Vagina (tissue), 2 donors: ENCODE results near the gene MLANA. TPM values are rescaled to one million over a fixed set of nuclear protein-coding genes. Genes with fewer than 3 reads are reported as not detected.

Source experiments
- DNase-seq, 2 donors: peaks; one replicate each; pipeline ENCODE4 v3.0.0-alpha.2; 2017; ENCODE audit errors: extremely low spot score in 2 of 2
- H3K27ac ChIP-seq: fragments of 200-600 bp; sonication (generic); one replicate; pipeline ENCODE4 v1.5.1; 2019
- H3K27me3 ChIP-seq: fragments of 200-600 bp; sonication (generic); one replicate; pipeline ENCODE4 v1.5.1; 2019
- H3K36me3 ChIP-seq, 2 donors: fragments of 200-600 bp; sonication (generic); one replicate each; pipeline ENCODE4 v1.5.1; 2017 to 2019
- H3K4me1 ChIP-seq: fragments of 200-600 bp; sonication (generic); one replicate; pipeline ENCODE4 v1.5.1; 2019
- H3K4me3 ChIP-seq, 2 donors: fragments of 200-600 bp; sonication (generic); 1 replicate in 1 of 2; 2 replicates in 1 of 2; pipeline ENCODE4 v1.5.1; 2016 to 2019
- H3K9me3 ChIP-seq: fragments of 200-600 bp; sonication (generic); one replicate; pipeline ENCODE4 v1.5.1; 2019
- POLR2A ChIP-seq, 2 donors: fragments of 450-650 bp; IDR thresholded peaks; one replicate each; pipeline ENCODE4 v1.6.1; 2017; ENCODE audit warnings: antibody characterized with exemption in 2 of 2, mild to moderate bottlenecking in 2 of 2, moderate library complexity in 2 of 2
- POLR2AphosphoS5 ChIP-seq, 2 donors: sonication (generic); formaldehyde crosslinking; IDR thresholded peaks; one replicate each; pipeline ENCODE4 v1.9.0; 2017; ENCODE audit warnings: antibody characterized with exemption in 2 of 2, mild to moderate bottlenecking in 2 of 2, low read depth in 1 of 2; ENCODE audit not compliant: insufficient read depth in 1 of 2
- intact Hi-C: fragments of 100-400 bp; cut with DNase I; formaldehyde crosslinking; loops from one replicate; pipeline ENCODE4 v1.15.1; 2023
- total RNA-seq: library from RNA; depleted of rRNA; stranded (reverse); fragments of >200 nt; gene quantifications from one replicate; pipeline ENCODE4 v1.2.3, GENCODE V29; 2016
- TF ChIP-seq, protein P1 (sequence below), 3 experiments: fragments of 450-650 bp in 2 of 3; fragments of 200-600 bp in 1 of 3; sonication (generic) in 1 of 3; IDR thresholded peaks; one replicate each; pipeline ENCODE4 v1.5.1; 2017 to 2019; ENCODE audit warnings: antibody characterized with exemption in 3 of 3, mild to moderate bottlenecking in 2 of 3, moderate library complexity in 2 of 3

MLANA gene
- total RNA-seq, 1 donor from 2014 or later: not detected

GRCh38 chr9:5938449-5938848, 47.8 kb downstream of the MLANA start:
- DNase-seq: no peak
- Histone ChIP-seq H3K9me3 (no peaks in the 10 kb centered on the region), H3K27ac (no peak overlapping the region), H3K4me3 (no peak overlapping the region), H3K4me1 (no peaks in the 10 kb centered on the region), H3K36me3 (peaks cover 0 to 3% of the 10 kb centered on the region in 2 donors), H3K27me3 (no peaks in the 10 kb centered on the region)
- TF ChIP-seq, protein P1, sequence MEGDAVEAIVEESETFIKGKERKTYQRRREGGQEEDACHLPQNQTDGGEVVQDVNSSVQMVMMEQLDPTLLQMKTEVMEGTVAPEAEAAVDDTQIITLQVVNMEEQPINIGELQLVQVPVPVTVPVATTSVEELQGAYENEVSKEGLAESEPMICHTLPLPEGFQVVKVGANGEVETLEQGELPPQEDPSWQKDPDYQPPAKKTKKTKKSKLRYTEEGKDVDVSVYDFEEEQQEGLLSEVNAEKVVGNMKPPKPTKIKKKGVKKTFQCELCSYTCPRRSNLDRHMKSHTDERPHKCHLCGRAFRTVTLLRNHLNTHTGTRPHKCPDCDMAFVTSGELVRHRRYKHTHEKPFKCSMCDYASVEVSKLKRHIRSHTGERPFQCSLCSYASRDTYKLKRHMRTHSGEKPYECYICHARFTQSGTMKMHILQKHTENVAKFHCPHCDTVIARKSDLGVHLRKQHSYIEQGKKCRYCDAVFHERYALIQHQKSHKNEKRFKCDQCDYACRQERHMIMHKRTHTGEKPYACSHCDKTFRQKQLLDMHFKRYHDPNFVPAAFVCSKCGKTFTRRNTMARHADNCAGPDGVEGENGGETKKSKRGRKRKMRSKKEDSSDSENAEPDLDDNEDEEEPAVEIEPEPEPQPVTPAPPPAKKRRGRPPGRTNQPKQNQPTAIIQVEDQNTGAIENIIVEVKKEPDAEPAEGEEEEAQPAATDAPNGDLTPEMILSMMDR (IDR thresholded peaks at IDR 0.05): no peak
- TF ChIP-seq POLR2A (IDR thresholded peaks at IDR 0.05) (no peak), POLR2AphosphoS5 (IDR thresholded peaks at IDR 0.05; ENCODE audit: insufficient read depth in 1 of 2, low read depth in 1 of 2) (no peak)
- intact Hi-C loops: no loop called here

GRCh38 chr9:5939530-5939929, 48.8 kb downstream of the MLANA start:
- Histone ChIP-seq H3K27me3 (no peaks in the 10 kb centered on the region), H3K4me1 (no peaks in the 10 kb centered on the region), H3K27ac (no peak overlapping the region), H3K36me3 (no peaks in the 10 kb centered on the region), H3K4me3 (no peak overlapping the region), H3K9me3 (no peaks in the 10 kb centered on the region)
- intact Hi-C loops: no loop called here
- no peak for TF ChIP-seq POLR2A (IDR thresholded peaks at IDR 0.05)
- TF ChIP-seq POLR2AphosphoS5 (IDR thresholded peaks at IDR 0.05; ENCODE audit: insufficient read depth in 1 of 2, low read depth in 1 of 2): no peak
- TF ChIP-seq, protein P1 (IDR thresholded peaks at IDR 0.05): no peak
- no peak for DNase-seq

GRCh38 chr9:5941214-5941613, 50.5 kb downstream of the MLANA start:
- intact Hi-C loops: no loop called here
- TF ChIP-seq POLR2A (IDR thresholded peaks at IDR 0.05) (no peak), POLR2AphosphoS5 (IDR thresholded peaks at IDR 0.05; ENCODE audit: insufficient read depth in 1 of 2, low read depth in 1 of 2) (no peak)
- TF ChIP-seq, protein P1 (IDR thresholded peaks at IDR 0.05): no peak
- Histone ChIP-seq H3K9me3 (no peaks in the 10 kb centered on the region), H3K27me3 (no peaks in the 10 kb centered on the region), H3K27ac (no peak overlapping the region), H3K4me1 (no peaks in the 10 kb centered on the region), H3K4me3 (no peak overlapping the region), H3K36me3 (no peaks in the 10 kb centered on the region)
- no peak for DNase-seq

GRCh38 chr9:5945112-5945511, 54.4 kb downstream of the MLANA start:
- H3K27me3 ChIP-seq: no peaks in the 10 kb centered on the region
- intact Hi-C loops: no loop called here
- H3K36me3 ChIP-seq: no peaks in the 10 kb centered on the region
- TF ChIP-seq POLR2AphosphoS5 (IDR thresholded peaks at IDR 0.05; ENCODE audit: insufficient read depth in 1 of 2, low read depth in 1 of 2) (no peak), POLR2A (IDR thresholded peaks at IDR 0.05) (no peak)
- TF ChIP-seq, protein P1 (IDR thresholded peaks at IDR 0.05): no peak
- H3K4me1 ChIP-seq: no peaks in the 10 kb centered on the region
- no peak overlapping the region for H3K4me3 ChIP-seq
- no peak for DNase-seq
- no peaks in the 10 kb centered on the region for H3K9me3 ChIP-seq
- H3K27ac ChIP-seq: no peak overlapping the region

GRCh38 chr9:5947912-5948311, 57.2 kb downstream of the MLANA start:
- TF ChIP-seq POLR2AphosphoS5 (IDR thresholded peaks at IDR 0.05; ENCODE audit: insufficient read depth in 1 of 2, low read depth in 1 of 2) (no peak), POLR2A (IDR thresholded peaks at IDR 0.05) (no peak)
- TF ChIP-seq, protein P1 (IDR thresholded peaks at IDR 0.05): no peak
- Histone ChIP-seq H3K4me1 (no peaks in the 10 kb centered on the region), H3K27me3 (no peaks in the 10 kb centered on the region), H3K4me3 (no peak overlapping the region), H3K36me3 (no peaks in the 10 kb centered on the region), H3K9me3 (no peaks in the 10 kb centered on the region), H3K27ac (no peak overlapping the region)
- no peak for DNase-seq
- intact Hi-C loops: no loop called here
